Mammary epithelial cell (primary cell): Measurements from ENCODE around the gene DMAC2L.

ENCODE experiments used
- EZH2 ChIP-seq: IDR thresholded peaks from 2 replicates; pipeline ENCODE4 v1.6.1; 2012; ENCODE audit warnings: low read length, inconsistent platforms, borderline replicate concordance
- TF ChIP-seq, protein P1 (sequence below), 2 donors: IDR thresholded peaks in 1 of 2; conservative IDR thresholded peaks in 1 of 2; 2 replicates each; pipeline ENCODE4 v1.5.1; 2011 to 2012; ENCODE audit warnings: inconsistent platforms in 2 of 2, low read length in 2 of 2, mild to moderate bottlenecking in 2 of 2, control low read depth in 1 of 2, low read depth in 1 of 2; ENCODE audit not compliant: insufficient read depth in 1 of 2; ENCODE audit errors: extremely low read depth in 1 of 2

DNA sequence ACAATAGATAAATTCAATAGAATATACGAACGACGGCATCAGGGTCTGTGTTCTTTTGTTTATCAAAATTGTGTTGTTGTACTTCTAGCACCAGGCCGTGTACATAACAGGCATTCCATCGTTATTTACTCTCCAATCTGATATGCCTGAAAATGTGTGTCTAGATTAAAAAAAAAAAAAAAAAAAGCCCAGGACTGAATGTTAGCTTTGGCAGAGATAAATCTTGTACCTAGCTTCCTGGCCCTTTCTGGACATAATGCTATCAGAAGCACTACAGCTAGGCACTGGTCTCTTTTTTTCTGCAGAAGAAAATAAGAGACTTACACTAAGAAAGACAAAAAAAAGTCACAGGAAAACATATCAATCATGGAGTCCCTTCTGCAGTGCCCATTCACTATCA, 47.5 kb downstream of the DMAC2L start:
- TF ChIP-seq, protein P1, sequence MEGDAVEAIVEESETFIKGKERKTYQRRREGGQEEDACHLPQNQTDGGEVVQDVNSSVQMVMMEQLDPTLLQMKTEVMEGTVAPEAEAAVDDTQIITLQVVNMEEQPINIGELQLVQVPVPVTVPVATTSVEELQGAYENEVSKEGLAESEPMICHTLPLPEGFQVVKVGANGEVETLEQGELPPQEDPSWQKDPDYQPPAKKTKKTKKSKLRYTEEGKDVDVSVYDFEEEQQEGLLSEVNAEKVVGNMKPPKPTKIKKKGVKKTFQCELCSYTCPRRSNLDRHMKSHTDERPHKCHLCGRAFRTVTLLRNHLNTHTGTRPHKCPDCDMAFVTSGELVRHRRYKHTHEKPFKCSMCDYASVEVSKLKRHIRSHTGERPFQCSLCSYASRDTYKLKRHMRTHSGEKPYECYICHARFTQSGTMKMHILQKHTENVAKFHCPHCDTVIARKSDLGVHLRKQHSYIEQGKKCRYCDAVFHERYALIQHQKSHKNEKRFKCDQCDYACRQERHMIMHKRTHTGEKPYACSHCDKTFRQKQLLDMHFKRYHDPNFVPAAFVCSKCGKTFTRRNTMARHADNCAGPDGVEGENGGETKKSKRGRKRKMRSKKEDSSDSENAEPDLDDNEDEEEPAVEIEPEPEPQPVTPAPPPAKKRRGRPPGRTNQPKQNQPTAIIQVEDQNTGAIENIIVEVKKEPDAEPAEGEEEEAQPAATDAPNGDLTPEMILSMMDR (conservative IDR thresholded peaks at IDR 0.05 in 1 of 2, IDR thresholded peaks at IDR 0.05 in 1 of 2; ENCODE audit: extremely low read depth in 1 of 2, insufficient read depth in 1 of 2, low read depth in 1 of 2, low read length in 2 of 2) = no peak
- TF ChIP-seq EZH2 = no peak
